ENCODE data around the gene CIT. TPM values are rescaled to one million over a fixed set of nuclear protein-coding genes. Genes with fewer than 3 reads are reported as not detected.

CIT gene, protein sequence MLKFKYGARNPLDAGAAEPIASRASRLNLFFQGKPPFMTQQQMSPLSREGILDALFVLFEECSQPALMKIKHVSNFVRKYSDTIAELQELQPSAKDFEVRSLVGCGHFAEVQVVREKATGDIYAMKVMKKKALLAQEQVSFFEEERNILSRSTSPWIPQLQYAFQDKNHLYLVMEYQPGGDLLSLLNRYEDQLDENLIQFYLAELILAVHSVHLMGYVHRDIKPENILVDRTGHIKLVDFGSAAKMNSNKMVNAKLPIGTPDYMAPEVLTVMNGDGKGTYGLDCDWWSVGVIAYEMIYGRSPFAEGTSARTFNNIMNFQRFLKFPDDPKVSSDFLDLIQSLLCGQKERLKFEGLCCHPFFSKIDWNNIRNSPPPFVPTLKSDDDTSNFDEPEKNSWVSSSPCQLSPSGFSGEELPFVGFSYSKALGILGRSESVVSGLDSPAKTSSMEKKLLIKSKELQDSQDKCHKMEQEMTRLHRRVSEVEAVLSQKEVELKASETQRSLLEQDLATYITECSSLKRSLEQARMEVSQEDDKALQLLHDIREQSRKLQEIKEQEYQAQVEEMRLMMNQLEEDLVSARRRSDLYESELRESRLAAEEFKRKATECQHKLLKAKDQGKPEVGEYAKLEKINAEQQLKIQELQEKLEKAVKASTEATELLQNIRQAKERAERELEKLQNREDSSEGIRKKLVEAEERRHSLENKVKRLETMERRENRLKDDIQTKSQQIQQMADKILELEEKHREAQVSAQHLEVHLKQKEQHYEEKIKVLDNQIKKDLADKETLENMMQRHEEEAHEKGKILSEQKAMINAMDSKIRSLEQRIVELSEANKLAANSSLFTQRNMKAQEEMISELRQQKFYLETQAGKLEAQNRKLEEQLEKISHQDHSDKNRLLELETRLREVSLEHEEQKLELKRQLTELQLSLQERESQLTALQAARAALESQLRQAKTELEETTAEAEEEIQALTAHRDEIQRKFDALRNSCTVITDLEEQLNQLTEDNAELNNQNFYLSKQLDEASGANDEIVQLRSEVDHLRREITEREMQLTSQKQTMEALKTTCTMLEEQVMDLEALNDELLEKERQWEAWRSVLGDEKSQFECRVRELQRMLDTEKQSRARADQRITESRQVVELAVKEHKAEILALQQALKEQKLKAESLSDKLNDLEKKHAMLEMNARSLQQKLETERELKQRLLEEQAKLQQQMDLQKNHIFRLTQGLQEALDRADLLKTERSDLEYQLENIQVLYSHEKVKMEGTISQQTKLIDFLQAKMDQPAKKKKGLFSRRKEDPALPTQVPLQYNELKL (N-terminal part only)
- 2.0 and 42.4 TPM in 2 replicates for total RNA-seq

DNA sequence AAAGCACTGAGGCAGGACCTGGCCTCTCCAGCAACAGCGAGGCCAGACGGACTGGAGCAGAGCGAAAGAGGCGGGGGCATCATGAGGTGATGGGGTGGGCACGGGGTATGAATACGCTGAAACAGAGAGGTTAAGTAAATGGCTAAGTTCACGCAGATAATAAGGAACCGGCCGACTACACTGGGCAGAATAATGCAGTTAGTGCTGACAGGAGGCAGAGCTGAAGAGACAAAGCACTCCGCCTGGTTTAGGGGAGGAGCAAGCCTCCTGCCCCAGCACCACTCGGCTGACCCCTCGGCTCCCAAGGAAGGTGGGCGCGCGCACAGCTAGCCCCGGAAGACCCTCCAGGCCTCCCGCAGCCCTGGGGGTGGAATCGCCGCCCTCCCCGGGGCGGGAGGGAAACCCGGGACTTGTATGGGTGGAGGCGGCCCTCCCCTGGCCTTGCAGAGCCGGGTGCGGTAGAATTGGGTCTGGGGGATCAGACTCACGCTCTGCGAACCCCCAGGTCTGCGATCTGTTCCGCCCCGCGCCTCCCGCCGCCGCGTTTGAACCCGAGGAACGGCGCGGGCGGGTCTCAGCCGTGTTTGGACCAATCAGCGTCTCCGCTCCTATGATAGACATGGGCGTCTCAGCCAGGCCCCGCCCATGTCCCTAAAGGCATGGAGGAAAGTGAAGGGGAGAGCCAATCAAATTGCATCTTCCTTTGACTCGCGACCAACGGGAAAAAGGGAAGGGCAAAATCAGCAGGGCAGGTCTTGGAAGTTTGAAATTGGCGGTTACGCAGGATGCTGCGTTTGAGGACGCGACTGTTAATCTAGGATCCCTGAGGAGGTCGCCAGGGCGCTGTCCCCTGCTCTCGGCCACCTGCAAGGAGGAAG is at the start of gene CIT:
TSS of gene CIT (minus strand) at position 560 of the 878 bp plus-strand sequence. CDS start 1,152 bp downstream, outside the sequence.

DNA sequence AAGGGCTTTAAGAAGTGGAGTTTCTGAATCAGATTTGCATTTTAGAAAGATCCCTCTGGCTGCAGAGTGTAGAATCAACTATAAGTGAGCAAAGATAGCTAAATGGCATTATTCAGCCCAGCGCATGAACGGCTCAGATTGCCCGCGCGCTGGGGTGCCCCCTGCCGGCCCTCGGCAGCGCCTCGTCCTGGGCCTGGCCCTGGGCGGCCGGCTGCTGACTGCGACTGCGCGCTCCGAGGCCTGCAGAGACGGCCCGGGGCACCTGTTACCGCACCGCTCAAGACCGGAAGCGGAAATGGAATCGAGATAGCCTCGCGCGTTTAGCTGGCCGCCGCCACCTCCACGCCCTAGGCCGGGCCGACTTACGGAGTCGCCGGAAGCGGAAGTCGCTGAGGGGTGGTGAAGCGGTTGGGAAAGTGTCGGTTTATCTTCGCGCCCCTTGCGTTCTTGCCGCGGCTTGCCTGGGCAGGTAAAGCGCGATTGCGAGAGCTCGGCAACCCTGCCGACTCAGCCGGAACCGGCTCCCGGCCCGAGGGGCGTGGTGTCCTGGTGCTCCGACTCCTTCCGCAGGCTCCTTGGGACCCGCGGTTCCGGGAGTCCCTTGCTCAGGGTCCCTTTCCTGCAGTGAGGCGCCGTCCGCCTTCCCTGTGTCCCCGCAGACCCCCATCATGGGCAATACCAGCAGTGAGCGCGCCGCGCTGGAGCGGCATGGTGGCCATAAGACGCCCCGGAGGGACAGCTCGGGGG is 209.4 kb downstream of the CIT start, which contains the start of gene PRKAB1:
TSS of gene PRKAB1 (plus strand) at position 557 of the 747 bp plus-strand sequence. CDS start at position 669, 112 bp downstream.

Other genes with a start within 250 kb of the CIT start
- gene PRKAB1, start 209.2 kb downstream of the CIT start, total RNA-seq, result 15.5 and 21.7 TPM in 2 replicates
- not detected in 2 replicates for gene BICDL1, start 111.9 kb upstream of the CIT start, total RNA-seq
- gene RAB35, start 239.4 kb upstream of the CIT start, total RNA-seq, result 19.3 and 35.9 TPM in 2 replicates